Uterus (tissue), 4 donors: Measurements from ENCODE around the gene GRAP. TPM values are rescaled to one million over a fixed set of nuclear protein-coding genes. Genes with fewer than 3 reads are reported as not detected.

Experiments
- DNase-seq, 2 donors: peaks; one replicate each; pipeline ENCODE4 v3.0.0-alpha.2; 2019 to 2020
- H3K27ac ChIP-seq, 2 donors: fragments of 200-600 bp; sonication (generic); 1 replicate in 1 of 2; 2 replicates in 1 of 2; pipeline ENCODE4 v1.5.1; 2016 to 2018
- H3K27me3 ChIP-seq, 2 donors: fragments of 200-600 bp; sonication (generic); one replicate each; pipeline ENCODE4 v1.5.1; 2018 to 2019; ENCODE audit warnings: control low read depth in 1 of 2
- H3K36me3 ChIP-seq, 2 donors: fragments of 200-600 bp; sonication (generic); one replicate each; pipeline ENCODE4 v1.5.1; 2019; ENCODE audit warnings: control low read depth in 1 of 2
- H3K4me1 ChIP-seq, 2 donors: fragments of 200-600 bp; sonication (generic); one replicate each; pipeline ENCODE4 v1.5.1; 2018 to 2019; ENCODE audit warnings: control low read depth in 1 of 2
- H3K4me3 ChIP-seq, 2 donors: fragments of 200-600 bp; sonication (generic); 1 replicate in 1 of 2; 2 replicates in 1 of 2; pipeline ENCODE4 v1.5.1; 2018 to 2019; ENCODE audit warnings: mild to moderate bottlenecking in 1 of 2
- H3K9me3 ChIP-seq, 2 donors: fragments of 200-600 bp; sonication (generic); one replicate each; pipeline ENCODE4 v1.5.1; 2019; ENCODE audit warnings: control low read depth in 1 of 2
- CTCF ChIP-seq, 4 experiments: fragments of 200-600 bp in 2 of 4; fragments of 450-650 bp in 2 of 4; sonication (generic) in 2 of 4; IDR thresholded peaks; one replicate each; pipeline ENCODE4 v1.5.1; 2016 to 2019; ENCODE audit warnings: antibody characterized with exemption in 4 of 4, mild to moderate bottlenecking in 2 of 4, moderate library complexity in 1 of 4
- POLR2A ChIP-seq, 2 donors: fragments of 450-650 bp; IDR thresholded peaks; one replicate each; pipeline ENCODE4 v1.6.1; 2016; ENCODE audit warnings: antibody characterized with exemption in 2 of 2, mild to moderate bottlenecking in 1 of 2, moderate library complexity in 1 of 2
- intact Hi-C: fragments of 100-400 bp; cut with DNase I; formaldehyde crosslinking; loops from one replicate; pipeline ENCODE4 v1.15.1; 2023; ENCODE audit warnings: low total_unique reads
- total RNA-seq, 4 donors: library from RNA; depleted of rRNA in 3 of 4; stranded (reverse); fragments of >200 nt in 3 of 4; gene quantifications; one replicate each; pipeline versions ENCODE4 v1.1.0 to v1.2.4, GENCODE V29; 2014 to 2023
- donor health status: DM: yes; HTN: yes; CAD: no.

Gene GRAP
- total RNA-seq, 4 donors from 2014 or later, result 8.3 to 21.2 (median 13.5) TPM

GRCh38 chr17:18994631-18995030 is 52.1 kb downstream of the GRAP start:
- no peaks in the 10 kb centered on the region for H3K36me3 ChIP-seq
- no peak for DNase-seq
- no peak overlapping the region for H3K4me3 ChIP-seq
- intact Hi-C loops, result no loop called here
- no peaks in the 10 kb centered on the region for H3K27me3 ChIP-seq
- H3K4me1 ChIP-seq, result no peaks in the 10 kb centered on the region
- TF ChIP-seq CTCF (IDR thresholded peaks at IDR 0.05) (no peak), POLR2A (IDR thresholded peaks at IDR 0.05) (no peak)
- H3K27ac ChIP-seq, result no peak overlapping the region
- peaks cover 0 to 8% of the 10 kb centered on the region in 2 donors for H3K9me3 ChIP-seq

GRCh38 chr17:18993905-18994526 is 52.7 kb downstream of the GRAP start:
- intact Hi-C loops, result no loop called here
- Histone ChIP-seq H3K9me3 (peaks cover 0 to 8% of the 10 kb centered on the region in 2 donors), H3K36me3 (no peaks in the 10 kb centered on the region), H3K4me1 (no peaks in the 10 kb centered on the region), H3K27ac (no peak overlapping the region), H3K4me3 (no peak overlapping the region), H3K27me3 (no peaks in the 10 kb centered on the region)
- DNase-seq, result no peak
- TF ChIP-seq CTCF (IDR thresholded peaks at IDR 0.05) (no peak), POLR2A (IDR thresholded peaks at IDR 0.05) (no peak)

GRCh38 chr17:18992454-18993130 is 54.2 kb downstream of the GRAP start:
- no peaks in the 10 kb centered on the region for H3K4me1 ChIP-seq
- intact Hi-C loops, result no loop called here
- H3K4me3 ChIP-seq, result no peak overlapping the region
- H3K36me3 ChIP-seq, result no peaks in the 10 kb centered on the region
- TF ChIP-seq CTCF (IDR thresholded peaks at IDR 0.05), result no peak
- no peak for TF ChIP-seq POLR2A (IDR thresholded peaks at IDR 0.05)
- no peak for DNase-seq
- H3K9me3 ChIP-seq, result peaks cover 0 to 8% of the 10 kb centered on the region in 2 donors
- H3K27ac ChIP-seq, result no peak overlapping the region
- H3K27me3 ChIP-seq, result no peaks in the 10 kb centered on the region

GRCh38 chr17:18991531-18992315 is 55.0 kb downstream of the GRAP start:
- no peak for DNase-seq
- no peaks in the 10 kb centered on the region for H3K36me3 ChIP-seq
- intact Hi-C loops, result no loop called here
- H3K9me3 ChIP-seq, result peaks cover 0 to 8% of the 10 kb centered on the region in 2 donors
- no peak overlapping the region for H3K4me3 ChIP-seq
- no peak for TF ChIP-seq POLR2A (IDR thresholded peaks at IDR 0.05)
- TF ChIP-seq CTCF (IDR thresholded peaks at IDR 0.05), result no peak
- H3K27me3 ChIP-seq, result no peaks in the 10 kb centered on the region
- H3K4me1 ChIP-seq, result no peaks in the 10 kb centered on the region
- H3K27ac ChIP-seq, result no peak overlapping the region

GRCh38 chr17:18990331-18990730 is 56.4 kb downstream of the GRAP start:
- no peak for TF ChIP-seq CTCF (IDR thresholded peaks at IDR 0.05)
- no peak for TF ChIP-seq POLR2A (IDR thresholded peaks at IDR 0.05)
- Histone ChIP-seq H3K27me3 (no peaks in the 10 kb centered on the region), H3K4me3 (no peak overlapping the region), H3K27ac (no peak overlapping the region), H3K36me3 (no peaks in the 10 kb centered on the region), H3K9me3 (no peaks in the 10 kb centered on the region), H3K4me1 (no peaks in the 10 kb centered on the region)
- DNase-seq, result no peak
- intact Hi-C loops, result no loop called here
